Keratinocyte (primary cell): ENCODE measurements around the gene GRPEL2. TPM values are rescaled to one million over a fixed set of nuclear protein-coding genes. Genes with fewer than 3 reads are reported as not detected.

ENCODE experiments used
- DNase-seq: peaks from one replicate; pipeline ENCODE4 v3.0.0-alpha.2; 2011; ENCODE audit warnings: low read depth, missing footprints, low spot score
- FAIRE-seq: peaks from 2 replicates; lab custom pipeline; 2011; peaks lifted over from hg19 to GRCh38; lab: Jason Lieb, UNC
- H2AFZ ChIP-seq: 2 replicates; pipeline ENCODE4 v1.6.0; 2012; ENCODE audit warnings: low read length, control low read depth, inconsistent platforms; ENCODE audit not compliant: control insufficient read depth
- H3K27ac ChIP-seq: 2 replicates; pipeline ENCODE4 v1.5.1; 2011; ENCODE audit warnings: low read length; ENCODE audit not compliant: control insufficient read depth, insufficient read depth
- H3K27me3 ChIP-seq: 3 replicates; pipeline ENCODE4 v1.6.0; 2011; ENCODE audit warnings: low read length; ENCODE audit not compliant: control insufficient read depth, insufficient read depth; ENCODE audit errors: extremely low read depth
- H3K36me3 ChIP-seq, 2 experiments: 2 replicates in 1 of 2; 3 replicates in 1 of 2; pipeline ENCODE4 v1.5.1; 2011; ENCODE audit warnings: low read length in 2 of 2, mild to moderate bottlenecking in 1 of 2; ENCODE audit not compliant: control insufficient read depth in 2 of 2, insufficient read depth in 2 of 2; ENCODE audit errors: extremely low read depth in 1 of 2
- H3K4me1 ChIP-seq: 3 replicates; pipeline ENCODE4 v1.5.1; 2011; ENCODE audit warnings: low read length; ENCODE audit not compliant: control insufficient read depth, insufficient read depth; ENCODE audit errors: extremely low read depth
- H3K4me2 ChIP-seq: 3 replicates; pipeline ENCODE4 v1.6.0; 2011; ENCODE audit warnings: low read depth, low read length; ENCODE audit not compliant: control insufficient read depth, insufficient read depth; ENCODE audit errors: extremely low read depth
- H3K4me3 ChIP-seq, 3 experiments: fragments of 200-600 bp in 1 of 3; sonication (generic) in 1 of 3; 2 replicates in 2 of 3; 3 replicates in 1 of 3; pipeline ENCODE4 v1.5.1; 2011 to 2016; ENCODE audit warnings: low read length in 3 of 3, mild to moderate bottlenecking in 3 of 3, control low read depth in 2 of 3, inconsistent platforms in 1 of 3, low read depth in 1 of 3, mixed read lengths in 1 of 3, mixed run types in 1 of 3, moderate library complexity in 1 of 3; ENCODE audit not compliant: control insufficient read depth in 2 of 3, insufficient read depth in 2 of 3; ENCODE audit errors: extremely low read depth in 1 of 3
- H3K79me2 ChIP-seq: 2 replicates; pipeline ENCODE4 v1.6.0; 2012; ENCODE audit warnings: low read length; ENCODE audit not compliant: control insufficient read depth, insufficient read depth
- H3K9ac ChIP-seq: 3 replicates; pipeline ENCODE4 v1.6.0; 2011; ENCODE audit warnings: low read length; ENCODE audit not compliant: control insufficient read depth, insufficient read depth; ENCODE audit errors: extremely low read depth
- H3K9me1 ChIP-seq: 3 replicates; pipeline ENCODE4 v1.6.0; 2011; ENCODE audit warnings: low read length; ENCODE audit not compliant: control insufficient read depth, insufficient read depth; ENCODE audit errors: extremely low read depth
- H3K9me3 ChIP-seq: 2 replicates; pipeline ENCODE4 v1.5.1; 2012; ENCODE audit warnings: low read depth, low read length; ENCODE audit not compliant: control insufficient read depth
- H4K20me1 ChIP-seq: 3 replicates; pipeline ENCODE4 v1.6.0; 2011; ENCODE audit warnings: low read length; ENCODE audit not compliant: control insufficient read depth, insufficient read depth; ENCODE audit errors: extremely low read depth
- EZH2 ChIP-seq: IDR thresholded peaks from one replicate; pipeline ENCODE4 v1.6.1; 2012; ENCODE audit warnings: inconsistent platforms, mild to moderate bottlenecking, low read length, moderate library complexity
- dilution Hi-C: fragments of 300-500 bp; cut with MboI; formaldehyde crosslinking; loops from one replicate; pipeline ENCODE4 v1.7.0; 2020; ENCODE audit warnings: low sequenced_read_pairs; ENCODE audit not compliant: extremely low pct_ligation_motif_present
- polyA plus RNA-seq, 5 experiments: library from polyadenylated mRNA; depleted of rRNA in 3 of 5; stranded (reverse) in 3 of 5; stranded (forward) in 1 of 5; unstranded in 1 of 5; fragments of >200 nt; gene quantifications; 1 replicate in 1 of 5; 2 replicates in 3 of 5; 3 replicates in 1 of 5; pipeline versions ENCODE4 v1.2.1 to v1.2.3, GENCODE V29; 2011 to 2012; ENCODE audit warnings: missing spikeins in 2 of 5, low read depth in 1 of 5, low replicate concordance in 1 of 5
- TF ChIP-seq, protein P1 (sequence below), 3 experiments: IDR thresholded peaks in 1 of 3; conservative IDR thresholded peaks in 1 of 3; optimal IDR thresholded peaks in 1 of 3; 2 replicates in 2 of 3; 3 replicates in 1 of 3; pipeline versions ENCODE3 to v1.5.1; 2011; ENCODE audit warnings: low read length in 3 of 3, mild to moderate bottlenecking in 3 of 3, moderate library complexity in 2 of 3, control low read depth in 1 of 3, inconsistent platforms in 1 of 3; ENCODE audit not compliant: insufficient read depth in 2 of 3; ENCODE audit errors: extremely low read depth in 1 of 3

Gene GRPEL2
- polyA plus RNA-seq, 1 donor (not counting 4 experiments of a cell fraction or from before 2014, with no cell fraction given), result 17.5 TPM

DNA sequence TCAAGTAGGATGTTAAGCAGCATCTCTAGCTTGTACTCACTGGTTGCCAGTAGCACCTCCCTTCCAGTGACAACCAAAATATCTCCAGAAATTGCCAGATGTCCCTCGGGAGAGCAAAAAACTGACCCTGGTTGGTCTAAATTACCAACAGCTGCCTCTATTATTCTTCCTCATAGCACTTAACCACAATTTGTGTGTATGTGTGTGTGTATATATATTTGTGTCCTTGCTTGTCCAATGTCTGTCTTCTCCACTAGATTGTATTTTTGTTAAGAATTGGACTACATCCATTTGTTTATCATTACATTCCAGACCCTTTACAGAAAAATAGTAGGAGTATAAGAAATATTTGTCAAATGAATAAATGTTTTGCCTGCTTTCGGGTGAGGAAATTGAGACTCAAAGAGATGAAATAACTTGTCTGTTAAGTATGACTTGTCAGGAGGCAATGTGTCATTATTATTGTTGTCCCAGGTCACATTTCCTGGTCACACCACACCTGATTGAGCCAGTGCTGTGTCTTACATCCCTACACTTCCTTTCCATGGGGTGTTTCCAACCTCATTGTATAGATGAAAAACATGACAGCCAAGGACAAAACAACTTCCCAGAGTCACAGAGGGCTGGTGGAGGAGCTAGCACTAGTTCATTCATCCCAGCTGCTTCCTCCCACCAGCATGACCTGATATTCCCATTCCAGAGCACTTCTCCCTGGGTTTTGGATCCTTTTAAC is 11.4 kb upstream of the GRPEL2 start:
- Histone ChIP-seq H3K9ac (no peak overlapping the region), H3K79me2 (no peaks in the 10 kb centered on the region), H3K27ac (no peak overlapping the region), H3K4me3 (no peak overlapping the region), H3K4me1 (no peaks in the 10 kb centered on the region), H3K36me3 (peaks cover 6 to 15% of the 10 kb centered on the region in 2 experiments), H2AFZ (no peak overlapping the region), H3K9me1 (no peaks in the 10 kb centered on the region), H3K27me3 (no peaks in the 10 kb centered on the region), H3K9me3 (no peaks in the 10 kb centered on the region), H3K4me2 (no peak overlapping the region), H4K20me1 (no peaks in the 10 kb centered on the region)
- FAIRE-seq, result no peak
- dilution Hi-C loops, result no loop called here
- no peak for DNase-seq
- no peak for TF ChIP-seq EZH2
- TF ChIP-seq, protein P1, sequence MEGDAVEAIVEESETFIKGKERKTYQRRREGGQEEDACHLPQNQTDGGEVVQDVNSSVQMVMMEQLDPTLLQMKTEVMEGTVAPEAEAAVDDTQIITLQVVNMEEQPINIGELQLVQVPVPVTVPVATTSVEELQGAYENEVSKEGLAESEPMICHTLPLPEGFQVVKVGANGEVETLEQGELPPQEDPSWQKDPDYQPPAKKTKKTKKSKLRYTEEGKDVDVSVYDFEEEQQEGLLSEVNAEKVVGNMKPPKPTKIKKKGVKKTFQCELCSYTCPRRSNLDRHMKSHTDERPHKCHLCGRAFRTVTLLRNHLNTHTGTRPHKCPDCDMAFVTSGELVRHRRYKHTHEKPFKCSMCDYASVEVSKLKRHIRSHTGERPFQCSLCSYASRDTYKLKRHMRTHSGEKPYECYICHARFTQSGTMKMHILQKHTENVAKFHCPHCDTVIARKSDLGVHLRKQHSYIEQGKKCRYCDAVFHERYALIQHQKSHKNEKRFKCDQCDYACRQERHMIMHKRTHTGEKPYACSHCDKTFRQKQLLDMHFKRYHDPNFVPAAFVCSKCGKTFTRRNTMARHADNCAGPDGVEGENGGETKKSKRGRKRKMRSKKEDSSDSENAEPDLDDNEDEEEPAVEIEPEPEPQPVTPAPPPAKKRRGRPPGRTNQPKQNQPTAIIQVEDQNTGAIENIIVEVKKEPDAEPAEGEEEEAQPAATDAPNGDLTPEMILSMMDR (optimal IDR thresholded peaks at IDR 0.05 in 1 of 3, IDR thresholded peaks at IDR 0.05 in 1 of 3, conservative IDR thresholded peaks at IDR 0.05 in 1 of 3; ENCODE audit: extremely low read depth in 1 of 3, insufficient read depth in 2 of 3, low read length in 3 of 3), result no peak

DNA sequence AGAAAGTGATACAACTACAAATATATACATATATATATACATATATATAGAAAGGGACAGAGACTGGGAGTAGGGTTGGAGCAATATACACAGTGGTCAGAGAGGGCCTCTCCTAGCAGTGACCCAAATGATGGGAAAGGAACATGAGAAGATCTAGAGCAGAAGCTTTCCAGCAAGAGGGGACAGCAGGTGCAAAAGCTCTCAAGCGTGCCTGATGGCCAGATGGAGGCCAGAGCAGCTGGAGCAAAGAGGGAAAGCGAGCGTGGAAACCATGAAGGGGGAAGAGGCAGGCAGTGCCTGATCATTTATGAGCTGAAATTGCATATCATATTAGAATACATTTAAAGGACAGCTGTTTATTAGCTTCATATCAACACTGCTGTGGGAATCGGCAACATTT is 7.6 kb upstream of the GRPEL2 start:
- Histone ChIP-seq H3K9me1 (no peaks in the 10 kb centered on the region), H4K20me1 (no peaks in the 10 kb centered on the region), H3K27me3 (no peaks in the 10 kb centered on the region), H3K4me2 (no peak overlapping the region), H3K4me1 (no peaks in the 10 kb centered on the region), H3K27ac (no peak overlapping the region), H3K4me3 (no peak overlapping the region), H2AFZ (no peak overlapping the region), H3K9ac (no peak overlapping the region), H3K79me2 (no peaks in the 10 kb centered on the region), H3K36me3 (peaks cover 7 to 10% of the 10 kb centered on the region in 2 experiments), H3K9me3 (no peaks in the 10 kb centered on the region)
- no peak for DNase-seq
- FAIRE-seq, result no peak
- dilution Hi-C loops, result no loop called here
- TF ChIP-seq, protein P1 (optimal IDR thresholded peaks at IDR 0.05 in 1 of 3, IDR thresholded peaks at IDR 0.05 in 1 of 3, conservative IDR thresholded peaks at IDR 0.05 in 1 of 3; ENCODE audit: extremely low read depth in 1 of 3, insufficient read depth in 2 of 3, low read length in 3 of 3), result no peak
- no peak for TF ChIP-seq EZH2
